MCF 10A (cell line): ENCODE results near the gene BCL2L13. TPM values are rescaled to one million over a fixed set of nuclear protein-coding genes. Genes with fewer than 3 reads are reported as not detected.

ENCODE experiments used
- BruUV-seq: library from RNA; stranded (reverse); fragments of 400-500 nt; replicated peaks from 2 replicates; lab custom pipeline; 2021; lab: Mats Ljungman, UMichigan
- CTCF ChIA-PET: fragments of 300-600 bp; sonication (Branson Sonifier 250); formaldehyde crosslinking; extraction: SDS; loops from one replicate; lab custom pipeline; 2021; ENCODE audit warnings: antibody characterized with exemption, inconsistent platforms; lab: Yijun Ruan, JAX
- POLR2A ChIA-PET: fragments of 300-600, 350-650 bp; sonication (Branson Sonifier 250); formaldehyde crosslinking; extraction: SDS; loops from one replicate; lab custom pipeline; 2020; ENCODE audit warnings: antibody characterized with exemption, inconsistent platforms; lab: Yijun Ruan, JAX
- DNase-seq: peaks from one replicate; pipeline ENCODE4 v3.0.0-alpha.2; 2018; ENCODE audit not compliant: unreplicated experiment
- H3K27ac Mint-ChIP-seq: one replicate; pipeline ENCODE4 v1.8.0; 2022; ENCODE audit warnings: mild to moderate bottlenecking, low read depth, mixed read lengths; ENCODE audit not compliant: unreplicated experiment
- H3K27me3 Mint-ChIP-seq: one replicate; pipeline ENCODE4 v1.8.0; 2022; ENCODE audit warnings: mixed read lengths; ENCODE audit not compliant: insufficient read depth, unreplicated experiment
- H3K36me3 Mint-ChIP-seq: one replicate; pipeline ENCODE4 v1.8.0; 2022; ENCODE audit warnings: mild to moderate bottlenecking, moderate library complexity, mixed read lengths; ENCODE audit not compliant: insufficient read depth, unreplicated experiment
- H3K4me1 Mint-ChIP-seq: one replicate; pipeline ENCODE4 v1.8.0; 2022; ENCODE audit warnings: mixed read lengths; ENCODE audit not compliant: insufficient read depth, unreplicated experiment
- H3K4me3 Mint-ChIP-seq: one replicate; pipeline ENCODE4 v1.8.0; 2022; ENCODE audit warnings: mild to moderate bottlenecking, moderate library complexity, mixed read lengths; ENCODE audit not compliant: unreplicated experiment
- H3K9me3 Mint-ChIP-seq: one replicate; pipeline ENCODE4 v1.8.0; 2022; ENCODE audit warnings: mixed read lengths; ENCODE audit not compliant: unreplicated experiment
- CTCF ChIP-seq: fragments of 200-600 bp; IDR thresholded peaks from one replicate; pipeline ENCODE4 v1.8.0; 2022; ENCODE audit warnings: antibody characterized with exemption, mild to moderate bottlenecking; ENCODE audit not compliant: unreplicated experiment
- intact Hi-C: fragments of 100-400 bp; cut with micrococcal nuclease; formaldehyde crosslinking; loops from 2 replicates; pipeline ENCODE4 v1.14.1; 2022
- total RNA-seq: library from RNA; stranded (reverse); gene quantifications from 2 replicates; pipeline ENCODE4 v1.2.3, GENCODE V29; 2022

BCL2L13 gene
- total RNA-seq, 1 experiment from 2014 or later = 75.1 TPM

- no peaks in the 10 kb centered on the region for H3K4me1 Mint-ChIP-seq
- ChIA-PET POLR2A (interaction anchor here (0.7 kb wide), 1 partner anchor 11 kb away, joined by 3 read pairs; no protein-coding TSS in a partner anchor), CTCF (interaction anchor here (0.7 to 2.5 kb wide), 2 partner anchors 33 to 350 kb away, joined by 5 to 7 read pairs; no protein-coding TSS in a partner anchor)
- TF ChIP-seq CTCF = no peak
- H3K27me3 Mint-ChIP-seq = no peaks in the 10 kb centered on the region
- TSS peak; percentile 59 for BruUV-seq
- H3K9me3 Mint-ChIP-seq = no peaks in the 10 kb centered on the region
- DNase-seq = no peak
- peaks cover 83% of the 10 kb centered on the region for H3K36me3 Mint-ChIP-seq
- H3K4me3 Mint-ChIP-seq = no peak overlapping the region
- H3K27ac Mint-ChIP-seq = no peak overlapping the region
- intact Hi-C loops = no loop called here
These were observed 46.4 kb upstream of the BCL2L13 start for GRCh38 chr22:17592201-17592600.

GRCh38 chr22:17596226-17596625 lies 42.3 kb upstream of the BCL2L13 start:
- Mint-ChIP-seq H3K27ac (no peak overlapping the region), H3K4me3 (no peak overlapping the region), H3K9me3 (no peaks in the 10 kb centered on the region), H3K27me3 (no peaks in the 10 kb centered on the region), H3K4me1 (no peaks in the 10 kb centered on the region), H3K36me3 (peaks cover 99% of the 10 kb centered on the region)
- ChIA-PET CTCF (interaction anchor here (0.6 kb wide), 1 partner anchor 51 kb away, joined by 3 read pairs; no protein-coding TSS in a partner anchor), POLR2A (no interaction called here)
- intact Hi-C loops = no loop called here
- TF ChIP-seq CTCF = no peak
- BruUV-seq = no TSS peak
- DNase-seq = no peak

GRCh38 chr22:17597217-17597616 lies 41.3 kb upstream of the BCL2L13 start:
- intact Hi-C loops = no loop called here
- no peak for DNase-seq
- Mint-ChIP-seq H3K36me3 (peaks cover 94% of the 10 kb centered on the region), H3K4me3 (no peak overlapping the region), H3K4me1 (no peaks in the 10 kb centered on the region), H3K27ac (no peak overlapping the region), H3K9me3 (no peaks in the 10 kb centered on the region), H3K27me3 (no peaks in the 10 kb centered on the region)
- no TSS peak for BruUV-seq
- ChIA-PET CTCF (no interaction called here), POLR2A (interaction anchor here (1.0 to 1.1 kb wide), 3 partner anchors 21 to 42 kb away, joined by 3 to 4 read pairs (median 4); partner anchors contain the start of gene BCL2L13)
- no peak for TF ChIP-seq CTCF

GRCh38 chr22:17598318-17598717 lies 40.2 kb upstream of the BCL2L13 start:
- DNase-seq = no peak
- no peak overlapping the region for H3K4me3 Mint-ChIP-seq
- POLR2A ChIA-PET = no interaction called here
- no peaks in the 10 kb centered on the region for H3K27me3 Mint-ChIP-seq
- CTCF ChIA-PET = no interaction called here
- H3K36me3 Mint-ChIP-seq = peaks cover 95% of the 10 kb centered on the region
- intact Hi-C loops = no loop called here
- no peaks in the 10 kb centered on the region for H3K4me1 Mint-ChIP-seq
- no peak overlapping the region for H3K27ac Mint-ChIP-seq
- no TSS peak for BruUV-seq
- H3K9me3 Mint-ChIP-seq = no peaks in the 10 kb centered on the region
- TF ChIP-seq CTCF = no peak
